HepG2 (cell line): ENCODE measurements around the gene CYSLTR1. TPM values are rescaled to one million over a fixed set of nuclear protein-coding genes. Genes with fewer than 3 reads are reported as not detected.
A peak's percentile ranks its signal among the peaks of the same experiment; 100 is the strongest.

Experiments
- ATAC-seq: fragments of 200-7000 bp; cut with Tn5 transposase; 3 replicates; pipeline ENCODE4 v1.9.1; 2020; ENCODE audit warnings: mild to moderate bottlenecking, moderate library complexity
- BruUV-seq: library from RNA; stranded (reverse); fragments of 400-500 nt; replicated peaks from 2 replicates; lab custom pipeline; 2021; lab: Mats Ljungman, UMichigan
- CTCF ChIA-PET: fragments of 300-600 bp; formaldehyde crosslinking; extraction: SDS; loops from one replicate; lab custom pipeline; 2021; ENCODE audit warnings: low total read pairs, inconsistent platforms, low intra/inter-chr PET ratio; lab: Yijun Ruan, JAX
- POLR2A ChIA-PET: fragments of 350-600 bp; sonication (Branson Sonifier 250); formaldehyde crosslinking; loops from one replicate; lab custom pipeline; 2020; ENCODE audit warnings: antibody characterized with exemption, inconsistent platforms; lab: Yijun Ruan, JAX
- DNase-seq: peaks from one replicate; pipeline ENCODE4 v3.0.0-alpha.2; 2015; ENCODE audit warnings: low spot score
- FAIRE-seq: peaks from 3 replicates; lab custom pipeline; 2011; peaks lifted over from hg19 to GRCh38; lab: Jason Lieb, UNC
- H2AFZ ChIP-seq: one replicate; pipeline ENCODE4 v1.6.1; 2011; ENCODE audit warnings: low read length, inconsistent platforms
- H3K27ac ChIP-seq: fragments of 300-600 bp; 3 replicates; pipeline ENCODE4 v1.8.0; 2011; ENCODE audit warnings: mixed run types, mild to moderate bottlenecking, mixed read lengths, low read length, inconsistent platforms; ENCODE audit not compliant: insufficient read depth; ENCODE audit errors: extremely low read length
- H3K27me3 ChIP-seq, 2 experiments: fragments of 200-600 bp in 1 of 2; 2 replicates in 1 of 2; 3 replicates in 1 of 2; pipeline versions ENCODE4 v1.6.0 to v1.8.0; 2011; ENCODE audit warnings: low read length in 2 of 2, mild to moderate bottlenecking in 2 of 2, moderate library complexity in 2 of 2, inconsistent platforms in 1 of 2; ENCODE audit not compliant: insufficient read depth in 2 of 2, control insufficient read depth in 1 of 2
- H3K36me3 ChIP-seq, 2 experiments: fragments of 200-600 bp in 1 of 2; replicated peaks in 1 of 2; 2 replicates in 1 of 2; 3 replicates in 1 of 2; pipeline versions ENCODE4 v1.5.1 to v1.8.0; 2011; ENCODE audit warnings: low read length in 2 of 2, inconsistent platforms in 1 of 2; ENCODE audit not compliant: insufficient read depth in 2 of 2, control insufficient read depth in 1 of 2
- H3K4me1 ChIP-seq: 2 replicates; pipeline ENCODE4 v1.5.1; 2012; ENCODE audit warnings: low read length, inconsistent platforms; ENCODE audit not compliant: insufficient read depth
- H3K4me2 ChIP-seq: 2 replicates; pipeline ENCODE4 v1.6.0; 2011; ENCODE audit warnings: low read depth, low read length, inconsistent platforms
- H3K4me3 ChIP-seq, 3 experiments: fragments of 200-600 bp in 1 of 3; sonication (generic), shearing (Covaris generic) in 1 of 3; replicated peaks in 1 of 3; 2 replicates each; pipeline ENCODE4 v1.5.1; 2011 to 2016; ENCODE audit warnings: low read length in 3 of 3, inconsistent platforms in 2 of 3, low read depth in 2 of 3, mild to moderate bottlenecking in 2 of 3, control low read depth in 1 of 3, mixed read lengths in 1 of 3; ENCODE audit not compliant: insufficient read depth in 1 of 3
- H3K79me2 ChIP-seq: one replicate; pipeline ENCODE4 v1.6.1; 2011; ENCODE audit warnings: low read length, inconsistent platforms; ENCODE audit not compliant: insufficient read depth
- H3K9ac ChIP-seq: 2 replicates; pipeline ENCODE4 v1.6.0; 2011; ENCODE audit warnings: mild to moderate bottlenecking, low read depth, low read length, inconsistent platforms; ENCODE audit not compliant: insufficient read depth
- H3K9me3 ChIP-seq: 2 replicates; pipeline ENCODE4 v1.5.1; 2012; ENCODE audit warnings: mild to moderate bottlenecking, low read length
- H4K20me1 ChIP-seq: 2 replicates; pipeline ENCODE4 v1.6.0; 2011; ENCODE audit warnings: inconsistent platforms, mild to moderate bottlenecking, low read length, moderate library complexity; ENCODE audit not compliant: insufficient read depth
- ADNP ChIP-seq: sonication (generic); formaldehyde crosslinking; IDR thresholded peaks from 2 replicates; pipeline ENCODE4 v1.4.0; 2020; ENCODE audit warnings: missing genetic modification reagents
- AKAP8 ChIP-seq: sonication (generic); formaldehyde crosslinking; IDR thresholded peaks from 2 replicates; pipeline ENCODE4 v1.5.1; 2020; ENCODE audit warnings: mild to moderate bottlenecking, missing genetic modification reagents
- CBX1 ChIP-seq: IDR thresholded peaks from one replicate; pipeline ENCODE4 v1.6.1; 2016; ENCODE audit warnings: antibody characterized with exemption, low read depth
- CSRNP1 ChIP-seq: sonication (generic); formaldehyde crosslinking; IDR thresholded peaks from 2 replicates; pipeline ENCODE4 v1.8.1; 2023; ENCODE audit warnings: mild to moderate bottlenecking, missing genetic modification reagents
- ERF ChIP-seq: IDR thresholded peaks from 2 replicates; pipeline ENCODE4 v1.6.1; 2018; ENCODE audit warnings: missing biosample characterization, missing genetic modification reagents
- HMG20B ChIP-seq: conservative IDR thresholded peaks from 2 replicates; pipeline ENCODE4 v1.6.1; 2016; ENCODE audit warnings: missing genetic modification reagents, missing compliant biosample characterization
- MED8 ChIP-seq: sonication (generic); formaldehyde crosslinking; IDR thresholded peaks from 2 replicates; pipeline ENCODE4 v1.8.1; 2023; ENCODE audit warnings: mild to moderate bottlenecking, missing genetic modification reagents; ENCODE audit not compliant: insufficient replicate concordance
- SP140L ChIP-seq: sonication (generic); formaldehyde crosslinking; IDR thresholded peaks from 2 replicates; pipeline ENCODE4 v1.4.0; 2020; ENCODE audit warnings: missing genetic modification reagents, borderline replicate concordance
- ZNF383 ChIP-seq: sonication (generic); formaldehyde crosslinking; IDR thresholded peaks from 2 replicates; pipeline ENCODE4 v1.4.0; 2020; ENCODE audit warnings: missing genetic modification reagents, mild to moderate bottlenecking, borderline replicate concordance
- ZNF512B ChIP-seq: sonication (generic); formaldehyde crosslinking; IDR thresholded peaks from 2 replicates; pipeline ENCODE4 v1.5.1; 2020; ENCODE audit warnings: missing genetic modification reagents, mild to moderate bottlenecking, borderline replicate concordance
- WGBS: methylation state at CpG from one replicate; pipeline ENCODE4 v1.1.6; 2017; ENCODE audit warnings: low lambda C conversion rate; 5-methylcytosine and 5-hydroxymethylcytosine counted together
- in situ Hi-C: cut with HindIII; loops from 2 replicates; pipeline ENCODE4 v1.10.0; 2017; ENCODE audit warnings: low pct_unique_long_range_greater_than_20kb; ENCODE audit not compliant: extremely low pct_ligation_motif_present
- intact Hi-C: fragments of 100-400 bp; cut with micrococcal nuclease; formaldehyde crosslinking; loops from one replicate; pipeline ENCODE4 v1.10.0; 2022; ENCODE audit not compliant: unreplicated experiment
- polyA plus RNA-seq, 8 experiments: library from polyadenylated mRNA; depleted of rRNA in 3 of 8; stranded (reverse) in 7 of 8; unstranded in 1 of 8; fragments of >200 nt; fragmentation: Illumina TruSeq in 4 of 8; extraction: Trizol in 4 of 8; gene quantifications; 2 replicates each; pipeline versions ENCODE4 v1.2.1 to v1.2.3, GENCODE V29; 2011 to 2016; ENCODE audit warnings: low read depth in 4 of 8, missing spikeins in 1 of 8, mixed read lengths in 1 of 8; ENCODE audit not compliant: insufficient read depth in 1 of 8
- total RNA-seq, 5 experiments: library from RNA; depleted of rRNA; stranded (reverse); fragments of >200 nt; fragmentation: Illumina TruSeq; extraction: Trizol; gene quantifications; 2 replicates each; pipeline ENCODE4 v1.2.3, GENCODE V29; 2016; ENCODE audit warnings: low read depth in 1 of 5

Gene CYSLTR1
- total and polyA plus RNA-seq, 2 of the 13 experiments (the other 11 are each of a cell fraction or from before 2014, with no cell fraction given) = not detected

- H3K4me3 ChIP-seq = no peak overlapping the region
- H3K9ac ChIP-seq = no peak overlapping the region
- POLR2A ChIA-PET = no interaction called here
- H3K27ac ChIP-seq = no peak overlapping the region
- TF ChIP-seq CBX1 (no peak), HMG20B (CRISPR knock-in tag) (no peak), ZNF383 (CRISPR knock-in tag) (no peak), AKAP8 (CRISPR knock-in tag) (no peak), ADNP (no peak), SP140L (no peak), ERF (CRISPR knock-in tag) (no peak), ZNF512B (CRISPR knock-in tag) (no peak), MED8 (CRISPR knock-in tag) (no peak), CSRNP1 (CRISPR knock-in tag) (no peak)
- H3K9me3 ChIP-seq = no peaks in the 10 kb centered on the region
- no peak overlapping the region for H3K4me2 ChIP-seq
- 0% methylated on average over 4 of the region's 4 CpGs for WGBS
- ATAC-seq = no peak
- no peaks in the 10 kb centered on the region for H4K20me1 ChIP-seq
- DNase-seq = no peak
- in situ Hi-C loops = no loop called here
- BruUV-seq = no TSS peak
- intact Hi-C loops = no loop called here
- H3K4me1 ChIP-seq = no peaks in the 10 kb centered on the region
- H3K27me3 ChIP-seq = no peaks in the 10 kb centered on the region
- no peak overlapping the region for H2AFZ ChIP-seq
- no peaks in the 10 kb centered on the region for H3K79me2 ChIP-seq
- CTCF ChIA-PET = no interaction called here
- peak; percentile 8 for FAIRE-seq
- H3K36me3 ChIP-seq = no peaks in the 10 kb centered on the region
These were observed 30.1 kb upstream of the CYSLTR1 start for GRCh38 chrX:78357342-78358055.
